Fibroblast of lung (primary cell): ENCODE measurements around the gene INSIG2. TPM values are rescaled to one million over a fixed set of nuclear protein-coding genes. Genes with fewer than 3 reads are reported as not detected.

ENCODE experiments used
- DNase-seq, 2 donors: peaks; one replicate each; pipeline versions ENCODE4 v3.0.0 to v3.0.0-alpha.2; 2010; ENCODE audit warnings: low read depth in 2 of 2
- H2AFZ ChIP-seq: 2 replicates; pipeline ENCODE4 v1.5.1; 2012; ENCODE audit warnings: low read length, control low read depth, inconsistent platforms
- H3K27ac ChIP-seq: 2 replicates; pipeline ENCODE4 v1.5.1; 2011; ENCODE audit warnings: low read length, control low read depth; ENCODE audit not compliant: insufficient read depth
- H3K27me3 ChIP-seq: 2 replicates; pipeline ENCODE4 v1.5.1; 2011; ENCODE audit warnings: mild to moderate bottlenecking, low read length; ENCODE audit not compliant: control insufficient read depth, insufficient read depth
- H3K36me3 ChIP-seq: 2 replicates; pipeline ENCODE4 v1.5.1; 2011; ENCODE audit warnings: low read length; ENCODE audit not compliant: control insufficient read depth, insufficient read depth
- H3K4me1 ChIP-seq: 2 replicates; pipeline ENCODE4 v1.5.1; 2011; ENCODE audit warnings: low read length; ENCODE audit not compliant: control insufficient read depth, insufficient read depth; ENCODE audit errors: extremely low read depth
- H3K4me2 ChIP-seq: 2 replicates; pipeline ENCODE4 v1.5.1; 2011; ENCODE audit warnings: low read length, control low read depth; ENCODE audit not compliant: insufficient read depth; ENCODE audit errors: extremely low read depth
- H3K4me3 ChIP-seq, 4 experiments: fragments of 200-600 bp in 1 of 4; sonication (generic) in 1 of 4; replicated peaks in 1 of 4; 2 replicates each; pipeline ENCODE4 v1.5.1; 2011 to 2016; ENCODE audit warnings: low read length in 4 of 4, low read depth in 3 of 4, mild to moderate bottlenecking in 3 of 4, control low read depth in 2 of 4, inconsistent platforms in 1 of 4, mixed read lengths in 1 of 4; ENCODE audit not compliant: insufficient read depth in 1 of 4; ENCODE audit errors: control extremely low read depth in 1 of 4
- H3K79me2 ChIP-seq: 2 replicates; pipeline ENCODE4 v1.5.1; 2012; ENCODE audit warnings: mild to moderate bottlenecking, low read length, inconsistent platforms; ENCODE audit not compliant: control insufficient read depth, insufficient read depth
- H3K9ac ChIP-seq: 2 replicates; pipeline ENCODE4 v1.5.1; 2011; ENCODE audit warnings: mild to moderate bottlenecking, low read length, control low read depth; ENCODE audit not compliant: insufficient read depth
- H3K9me3 ChIP-seq: 2 replicates; pipeline ENCODE4 v1.5.1; 2012; ENCODE audit warnings: low read depth, low read length; ENCODE audit not compliant: control insufficient read depth, insufficient read depth
- H4K20me1 ChIP-seq: 2 replicates; pipeline ENCODE4 v1.5.1; 2011; ENCODE audit warnings: low read length; ENCODE audit not compliant: control insufficient read depth, insufficient read depth; ENCODE audit errors: extremely low read depth
- EZH2 ChIP-seq: IDR thresholded peaks from 2 replicates; pipeline ENCODE4 v1.5.1; 2012; ENCODE audit warnings: low read length, control low read depth, mild to moderate bottlenecking; ENCODE audit errors: missing control alignments
- polyA plus RNA-seq, 2 donors: library from polyadenylated mRNA; depleted of rRNA in 1 of 2; stranded (reverse) in 1 of 2; unstranded in 1 of 2; fragments of >200 nt; gene quantifications; 2 replicates each; pipeline ENCODE4 v1.2.1, GENCODE V29; 2011 to 2012; ENCODE audit warnings: missing spikeins in 1 of 2
- total RNA-seq: library from RNA; depleted of rRNA; stranded (reverse); fragments of >200 nt; gene quantifications from 2 replicates; pipeline ENCODE4 v1.2.1, GENCODE V29; 2014
- TF ChIP-seq, protein P1 (sequence below), 2 donors: IDR thresholded peaks in 1 of 2; conservative IDR thresholded peaks in 1 of 2; 1 replicate in 1 of 2; 2 replicates in 1 of 2; pipeline ENCODE4 v1.5.1; 2011 to 2012; ENCODE audit warnings: low read length in 2 of 2, control low read depth in 1 of 2, inconsistent platforms in 1 of 2, low read depth in 1 of 2, mild to moderate bottlenecking in 1 of 2

Gene INSIG2
- total and polyA plus RNA-seq, 2 donors (not counting 1 experiment from before 2014, with no cell fraction given) = 9.9 to 31.1 TPM

DNA sequence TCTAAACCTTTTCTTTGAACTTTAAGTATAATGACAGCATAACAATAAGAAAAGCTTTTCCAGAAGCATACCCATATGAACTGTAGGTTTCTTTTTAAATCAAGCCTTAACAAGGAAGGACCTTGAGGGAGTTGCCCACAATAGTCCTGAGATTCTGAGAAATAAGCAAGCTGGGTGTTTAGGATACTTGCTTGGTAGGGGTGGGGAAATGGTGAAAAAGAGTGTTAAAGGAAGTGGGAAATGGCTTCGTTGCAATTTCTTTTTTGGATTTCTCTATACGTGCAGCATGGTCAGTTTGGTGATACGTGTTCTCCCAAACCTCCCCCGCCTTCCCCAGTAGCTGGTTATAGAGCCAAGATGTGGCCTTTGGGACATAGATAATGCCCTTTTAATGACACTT, 17.2 kb downstream of the INSIG2 start:
- Histone ChIP-seq H3K4me2 (no peak overlapping the region), H3K4me1 (no peaks in the 10 kb centered on the region), H3K36me3 (peaks cover 2% of the 10 kb centered on the region), H3K9ac (no peak overlapping the region), H4K20me1 (no peaks in the 10 kb centered on the region), H2AFZ (no peak overlapping the region), H3K79me2 (no peaks in the 10 kb centered on the region), H3K27ac (no peak overlapping the region), H3K4me3 (no peak overlapping the region), H3K9me3 (no peaks in the 10 kb centered on the region), H3K27me3 (no peaks in the 10 kb centered on the region)
- TF ChIP-seq, protein P1, sequence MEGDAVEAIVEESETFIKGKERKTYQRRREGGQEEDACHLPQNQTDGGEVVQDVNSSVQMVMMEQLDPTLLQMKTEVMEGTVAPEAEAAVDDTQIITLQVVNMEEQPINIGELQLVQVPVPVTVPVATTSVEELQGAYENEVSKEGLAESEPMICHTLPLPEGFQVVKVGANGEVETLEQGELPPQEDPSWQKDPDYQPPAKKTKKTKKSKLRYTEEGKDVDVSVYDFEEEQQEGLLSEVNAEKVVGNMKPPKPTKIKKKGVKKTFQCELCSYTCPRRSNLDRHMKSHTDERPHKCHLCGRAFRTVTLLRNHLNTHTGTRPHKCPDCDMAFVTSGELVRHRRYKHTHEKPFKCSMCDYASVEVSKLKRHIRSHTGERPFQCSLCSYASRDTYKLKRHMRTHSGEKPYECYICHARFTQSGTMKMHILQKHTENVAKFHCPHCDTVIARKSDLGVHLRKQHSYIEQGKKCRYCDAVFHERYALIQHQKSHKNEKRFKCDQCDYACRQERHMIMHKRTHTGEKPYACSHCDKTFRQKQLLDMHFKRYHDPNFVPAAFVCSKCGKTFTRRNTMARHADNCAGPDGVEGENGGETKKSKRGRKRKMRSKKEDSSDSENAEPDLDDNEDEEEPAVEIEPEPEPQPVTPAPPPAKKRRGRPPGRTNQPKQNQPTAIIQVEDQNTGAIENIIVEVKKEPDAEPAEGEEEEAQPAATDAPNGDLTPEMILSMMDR (conservative IDR thresholded peaks at IDR 0.05 in 1 of 2, IDR thresholded peaks at IDR 0.05 in 1 of 2; ENCODE audit: low read depth in 1 of 2, low read length in 2 of 2) = no peak
- TF ChIP-seq EZH2 = no peak
- no peak for DNase-seq

DNA sequence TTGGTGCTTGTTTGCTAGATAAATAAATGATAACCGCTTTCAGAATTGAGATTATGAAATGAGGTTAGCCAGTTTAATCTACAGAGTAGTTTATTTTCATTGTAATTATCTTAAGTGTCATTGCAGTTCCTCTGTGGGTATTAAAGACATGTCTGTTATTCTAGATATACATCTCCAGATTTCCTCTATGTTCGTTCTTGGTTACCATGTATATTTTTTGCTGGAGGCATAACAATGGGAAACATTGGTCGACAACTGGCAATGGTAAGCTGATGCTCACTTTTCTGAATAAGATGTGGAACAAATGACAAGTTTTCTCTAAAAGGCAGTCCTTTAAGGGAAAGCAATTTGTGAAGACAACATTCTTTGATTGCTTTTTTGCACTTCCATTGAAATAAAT, 18.7 kb downstream of the INSIG2 start:
- H4K20me1 ChIP-seq = no peaks in the 10 kb centered on the region

DNA sequence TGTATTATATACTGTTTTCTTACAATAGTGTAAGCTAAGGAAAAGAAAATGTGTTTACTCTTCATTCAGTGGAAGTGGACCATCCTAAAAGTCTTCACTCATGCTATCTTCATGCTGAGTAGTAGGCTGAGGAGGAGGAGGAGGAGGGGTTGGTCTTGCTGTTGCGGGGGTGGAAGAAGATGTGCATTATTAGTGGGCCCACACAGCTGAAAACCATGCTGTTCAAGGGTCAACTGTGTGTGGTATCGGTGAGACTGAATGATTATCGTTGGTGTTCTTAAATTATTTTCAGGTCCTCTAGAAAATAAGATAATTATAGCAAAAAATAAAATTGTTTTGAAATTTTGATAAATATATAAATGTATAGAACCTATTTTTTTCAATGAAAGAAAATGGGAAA, 22.0 kb downstream of the INSIG2 start:
- DNase-seq = no peak
- Histone ChIP-seq H3K9me3 (no peaks in the 10 kb centered on the region), H3K4me1 (peaks cover 7% of the 10 kb centered on the region), H2AFZ (no peak overlapping the region), H4K20me1 (no peaks in the 10 kb centered on the region), H3K4me3 (no peak overlapping the region), H3K27ac (no peak overlapping the region), H3K79me2 (no peaks in the 10 kb centered on the region), H3K27me3 (no peaks in the 10 kb centered on the region), H3K9ac (no peak overlapping the region), H3K4me2 (no peak overlapping the region), H3K36me3 (peaks cover 2% of the 10 kb centered on the region)
- TF ChIP-seq, protein P1 (conservative IDR thresholded peaks at IDR 0.05 in 1 of 2, IDR thresholded peaks at IDR 0.05 in 1 of 2; ENCODE audit: low read depth in 1 of 2, low read length in 2 of 2) = no peak
- TF ChIP-seq EZH2 = no peak

More for the DNA sequence above, 18.7 kb downstream of the INSIG2 start:
- peaks cover 2% of the 10 kb centered on the region for H3K36me3 ChIP-seq
- TF ChIP-seq EZH2 = no peak
- TF ChIP-seq, protein P1 (conservative IDR thresholded peaks at IDR 0.05 in 1 of 2, IDR thresholded peaks at IDR 0.05 in 1 of 2; ENCODE audit: low read depth in 1 of 2, low read length in 2 of 2) = no peak
- no peak for DNase-seq
- H3K4me2 ChIP-seq = no peak overlapping the region
- H3K27me3 ChIP-seq = no peaks in the 10 kb centered on the region
- H3K4me3 ChIP-seq = no peak overlapping the region
- H3K79me2 ChIP-seq = no peaks in the 10 kb centered on the region
- H3K27ac ChIP-seq = no peak overlapping the region
- H3K9me3 ChIP-seq = no peaks in the 10 kb centered on the region
- no peak overlapping the region for H3K9ac ChIP-seq
- H3K4me1 ChIP-seq = no peaks in the 10 kb centered on the region
- H2AFZ ChIP-seq = no peak overlapping the region
